Measurements from ENCODE around the gene SLC25A34. TPM values are rescaled to one million over a fixed set of nuclear protein-coding genes. Genes with fewer than 3 reads are reported as not detected.

Gene SLC25A34
- total RNA-seq, 1 donor from 2014 or later = 0.73 TPM

GRCh38 chr1:15764890-15765289, 28.8 kb downstream of the SLC25A34 start:
- DNase-seq (ENCODE audit: low read depth) (no peak), FAIRE-seq (no peak)
- H3K36me3 Mint-ChIP-seq (ENCODE audit: low read depth, unreplicated experiment) = peaks cover 29% of the 10 kb centered on the region
- H3K27ac Mint-ChIP-seq (ENCODE audit: unreplicated experiment) = peak overlapping the region; percentile 41
- Histone ChIP-seq H3K27me3 (ENCODE audit: insufficient read depth, low read length) (no peaks in the 10 kb centered on the region), H3K9me3 (ENCODE audit: insufficient read depth, low read depth, low read length) (no peaks in the 10 kb centered on the region), H3K4me3 (ENCODE audit: insufficient read depth, low read depth, low read length) (no peak overlapping the region), H3K27ac (ENCODE audit: low read depth, low read length) (peak overlapping the region; percentile 40), H3K4me2 (ENCODE audit: low read length) (no peak overlapping the region), H3K4me1 (ENCODE audit: insufficient read depth, low read length) (peaks cover 23% of the 10 kb centered on the region), H3K9ac (ENCODE audit: low read length) (no peak overlapping the region), H4K20me1 (ENCODE audit: insufficient read depth, low read length) (peaks cover 83% of the 10 kb centered on the region), H2AFZ (ENCODE audit: low read depth, low read length) (no peak overlapping the region), H3K36me3 (ENCODE audit: insufficient read depth, low read length) (peaks cover 30% of the 10 kb centered on the region), H3K79me2 (ENCODE audit: insufficient read depth, low read length) (peaks cover 76% of the 10 kb centered on the region)
- H3K9me3 Mint-ChIP-seq (ENCODE audit: unreplicated experiment) = no peaks in the 10 kb centered on the region
- H3K4me1 Mint-ChIP-seq (ENCODE audit: low read depth, unreplicated experiment) = peaks cover 25% of the 10 kb centered on the region
- no peak for TF ChIP-seq CTCF (IDR thresholded peaks at IDR 0.05; ENCODE audit: insufficient read depth, low read depth, low read length)
- no peak for TF ChIP-seq EZH2 (IDR thresholded peaks at IDR 0.05; ENCODE audit: insufficient read depth, low read length)
- no peak overlapping the region for H3K4me3 Mint-ChIP-seq (ENCODE audit: unreplicated experiment)
- H3K27me3 Mint-ChIP-seq (ENCODE audit: low read depth, unreplicated experiment) = no peaks in the 10 kb centered on the region

- H3K4me1 Mint-ChIP-seq (ENCODE audit: low read depth, unreplicated experiment) = peaks cover 25% of the 10 kb centered on the region
- Histone ChIP-seq H3K27ac (ENCODE audit: low read depth, low read length) (peak overlapping the region; percentile 40), H4K20me1 (ENCODE audit: insufficient read depth, low read length) (peaks cover 88% of the 10 kb centered on the region), H3K9ac (ENCODE audit: low read length) (peak overlapping the region; percentile 64), H3K4me1 (ENCODE audit: insufficient read depth, low read length) (peaks cover 20% of the 10 kb centered on the region), H3K27me3 (ENCODE audit: insufficient read depth, low read length) (no peaks in the 10 kb centered on the region), H3K4me3 (ENCODE audit: insufficient read depth, low read depth, low read length) (no peak overlapping the region), H3K4me2 (ENCODE audit: low read length) (peak overlapping the region; percentile 59), H3K36me3 (ENCODE audit: insufficient read depth, low read length) (peaks cover 36% of the 10 kb centered on the region), H3K79me2 (ENCODE audit: insufficient read depth, low read length) (peaks cover 69% of the 10 kb centered on the region), H3K9me3 (ENCODE audit: insufficient read depth, low read depth, low read length) (no peaks in the 10 kb centered on the region), H2AFZ (ENCODE audit: low read depth, low read length) (no peak overlapping the region)
- TF ChIP-seq EZH2 (IDR thresholded peaks at IDR 0.05; ENCODE audit: insufficient read depth, low read length) = no peak
- no peak for TF ChIP-seq CTCF (IDR thresholded peaks at IDR 0.05; ENCODE audit: insufficient read depth, low read depth, low read length)
- DNase-seq (ENCODE audit: low read depth) = peak; percentile 94
- FAIRE-seq = no peak
- peaks cover 28% of the 10 kb centered on the region for H3K36me3 Mint-ChIP-seq (ENCODE audit: low read depth, unreplicated experiment)
- H3K4me3 Mint-ChIP-seq (ENCODE audit: unreplicated experiment) = peak overlapping the region; percentile 12
- no peaks in the 10 kb centered on the region for H3K9me3 Mint-ChIP-seq (ENCODE audit: unreplicated experiment)
- H3K27ac Mint-ChIP-seq (ENCODE audit: unreplicated experiment) = peak overlapping the region; percentile 62
- no peaks in the 10 kb centered on the region for H3K27me3 Mint-ChIP-seq (ENCODE audit: low read depth, unreplicated experiment)
Observed at GRCh38 chr1:15765495-15766194, 29.6 kb downstream of the SLC25A34 start.

- no peak overlapping the region for H2AFZ ChIP-seq (ENCODE audit: low read depth, low read length)
- H3K4me1 ChIP-seq (ENCODE audit: insufficient read depth, low read length) = peaks cover 10% of the 10 kb centered on the region
- TF ChIP-seq CTCF (IDR thresholded peaks at IDR 0.05; ENCODE audit: insufficient read depth, low read depth, low read length) = no peak
- TF ChIP-seq EZH2 (IDR thresholded peaks at IDR 0.05; ENCODE audit: insufficient read depth, low read length) = no peak
- no peak overlapping the region for H3K27ac Mint-ChIP-seq (ENCODE audit: unreplicated experiment)
- H3K4me2 ChIP-seq (ENCODE audit: low read length) = no peak overlapping the region
- peaks cover 19% of the 10 kb centered on the region for H3K4me1 Mint-ChIP-seq (ENCODE audit: low read depth, unreplicated experiment)
- no peaks in the 10 kb centered on the region for H3K27me3 ChIP-seq (ENCODE audit: insufficient read depth, low read length)
- peaks cover 32% of the 10 kb centered on the region for H3K36me3 Mint-ChIP-seq (ENCODE audit: low read depth, unreplicated experiment)
- no peak for FAIRE-seq
- H3K79me2 ChIP-seq (ENCODE audit: insufficient read depth, low read length) = peaks cover 58% of the 10 kb centered on the region
- H3K36me3 ChIP-seq (ENCODE audit: insufficient read depth, low read length) = peaks cover 49% of the 10 kb centered on the region
- no peak for DNase-seq (ENCODE audit: low read depth)
- H3K9me3 ChIP-seq (ENCODE audit: insufficient read depth, low read depth, low read length) = no peaks in the 10 kb centered on the region
- peaks cover 79% of the 10 kb centered on the region for H4K20me1 ChIP-seq (ENCODE audit: insufficient read depth, low read length)
- no peak overlapping the region for H3K27ac ChIP-seq (ENCODE audit: low read depth, low read length)
- H3K4me3 ChIP-seq (ENCODE audit: insufficient read depth, low read depth, low read length) = no peak overlapping the region
- H3K4me3 Mint-ChIP-seq (ENCODE audit: unreplicated experiment) = no peak overlapping the region
- no peak overlapping the region for H3K9ac ChIP-seq (ENCODE audit: low read length)
- no peaks in the 10 kb centered on the region for H3K9me3 Mint-ChIP-seq (ENCODE audit: unreplicated experiment)
- H3K27me3 Mint-ChIP-seq (ENCODE audit: low read depth, unreplicated experiment) = no peaks in the 10 kb centered on the region
Observed at GRCh38 chr1:15767941-15768340, 31.9 kb downstream of the SLC25A34 start.

All from astrocyte (in vitro differentiated cells and primary cell).